Measurements from ENCODE around the gene SNX25. TPM values are rescaled to one million over a fixed set of nuclear protein-coding genes. Genes with fewer than 3 reads are reported as not detected.

Gene SNX25
- polyA plus RNA-seq, 1 donor (not counting 4 experiments of a cell fraction or from before 2014, with no cell fraction given): 5.0 TPM

DNA sequence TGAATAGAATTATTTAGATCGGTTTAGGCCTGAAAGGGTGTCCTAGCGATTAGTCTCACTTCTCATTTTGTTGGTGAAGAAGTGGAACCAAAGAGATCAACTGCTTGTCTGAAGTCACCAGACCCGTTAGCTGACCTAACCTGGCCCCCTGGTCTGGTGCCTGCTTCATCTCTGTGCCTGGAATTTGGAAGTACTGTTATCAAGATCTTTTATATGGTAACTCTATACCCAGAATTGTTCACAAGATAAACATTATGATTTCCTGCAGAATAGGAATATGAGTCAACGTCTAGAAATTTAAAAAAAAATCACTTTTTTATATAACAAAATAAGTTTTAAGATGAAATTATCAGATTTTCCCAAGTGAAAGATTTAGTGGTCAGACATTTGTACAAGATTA, 149.1 kb downstream of the SNX25 start:
- Histone ChIP-seq H3K4me3 (ENCODE audit: control insufficient read depth in 2 of 3, extremely low read depth in 1 of 3, insufficient read depth in 2 of 3, low read depth in 1 of 3, low read length in 3 of 3) (no peak overlapping the region), H3K27me3 (ENCODE audit: control insufficient read depth, extremely low read depth, insufficient read depth, low read length) (no peaks in the 10 kb centered on the region), H3K36me3 (ENCODE audit: control insufficient read depth in 2 of 2, extremely low read depth in 1 of 2, insufficient read depth in 2 of 2, low read length in 2 of 2) (no peaks in the 10 kb centered on the region), H3K27ac (ENCODE audit: control insufficient read depth, insufficient read depth, low read length) (no peak overlapping the region), H4K20me1 (ENCODE audit: control insufficient read depth, extremely low read depth, insufficient read depth, low read length) (no peaks in the 10 kb centered on the region), H3K4me2 (ENCODE audit: control insufficient read depth, extremely low read depth, insufficient read depth, low read depth, low read length) (no peak overlapping the region), H3K9ac (ENCODE audit: control insufficient read depth, extremely low read depth, insufficient read depth, low read length) (no peak overlapping the region), H3K9me3 (ENCODE audit: control insufficient read depth, low read depth, low read length) (no peaks in the 10 kb centered on the region), H3K9me1 (ENCODE audit: control insufficient read depth, extremely low read depth, insufficient read depth, low read length) (no peaks in the 10 kb centered on the region), H3K4me1 (ENCODE audit: control insufficient read depth, extremely low read depth, insufficient read depth, low read length) (no peaks in the 10 kb centered on the region), H2AFZ (ENCODE audit: control insufficient read depth, low read length) (no peak overlapping the region), H3K79me2 (ENCODE audit: control insufficient read depth, insufficient read depth, low read length) (no peaks in the 10 kb centered on the region)
- dilution Hi-C loops (cut with MboI; ENCODE audit: extremely low pct_ligation_motif_present, low sequenced_read_pairs): no loop called here
- FAIRE-seq (no peak), DNase-seq (ENCODE audit: low read depth, low spot score) (no peak)
- TF ChIP-seq, protein P1, sequence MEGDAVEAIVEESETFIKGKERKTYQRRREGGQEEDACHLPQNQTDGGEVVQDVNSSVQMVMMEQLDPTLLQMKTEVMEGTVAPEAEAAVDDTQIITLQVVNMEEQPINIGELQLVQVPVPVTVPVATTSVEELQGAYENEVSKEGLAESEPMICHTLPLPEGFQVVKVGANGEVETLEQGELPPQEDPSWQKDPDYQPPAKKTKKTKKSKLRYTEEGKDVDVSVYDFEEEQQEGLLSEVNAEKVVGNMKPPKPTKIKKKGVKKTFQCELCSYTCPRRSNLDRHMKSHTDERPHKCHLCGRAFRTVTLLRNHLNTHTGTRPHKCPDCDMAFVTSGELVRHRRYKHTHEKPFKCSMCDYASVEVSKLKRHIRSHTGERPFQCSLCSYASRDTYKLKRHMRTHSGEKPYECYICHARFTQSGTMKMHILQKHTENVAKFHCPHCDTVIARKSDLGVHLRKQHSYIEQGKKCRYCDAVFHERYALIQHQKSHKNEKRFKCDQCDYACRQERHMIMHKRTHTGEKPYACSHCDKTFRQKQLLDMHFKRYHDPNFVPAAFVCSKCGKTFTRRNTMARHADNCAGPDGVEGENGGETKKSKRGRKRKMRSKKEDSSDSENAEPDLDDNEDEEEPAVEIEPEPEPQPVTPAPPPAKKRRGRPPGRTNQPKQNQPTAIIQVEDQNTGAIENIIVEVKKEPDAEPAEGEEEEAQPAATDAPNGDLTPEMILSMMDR (optimal IDR thresholded peaks at IDR 0.05 in 1 of 3, IDR thresholded peaks at IDR 0.05 in 1 of 3, conservative IDR thresholded peaks at IDR 0.05 in 1 of 3; ENCODE audit: extremely low read depth in 1 of 3, insufficient read depth in 2 of 3, low read length in 3 of 3): no peak
- TF ChIP-seq EZH2 (IDR thresholded peaks at IDR 0.05; ENCODE audit: low read length): no peak

DNA sequence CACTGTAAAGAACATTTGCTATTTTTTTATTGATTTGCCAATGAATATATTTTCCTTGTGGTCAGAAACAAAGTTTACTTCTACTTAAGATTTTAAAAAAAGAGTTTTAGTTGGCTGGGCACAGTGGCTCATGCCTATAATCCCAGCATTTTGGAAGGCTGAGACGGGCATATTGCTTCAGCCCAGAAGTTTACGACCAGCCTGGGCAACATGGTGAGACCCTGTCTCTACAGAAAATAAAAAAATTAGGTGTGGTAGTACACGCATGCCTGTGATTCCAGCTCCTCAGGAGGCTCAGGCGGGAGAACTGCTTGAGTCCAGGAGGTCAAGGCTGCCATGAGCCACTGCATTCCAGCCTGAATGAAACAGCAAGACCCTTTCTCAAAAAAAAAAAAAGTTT, 149.6 kb downstream of the SNX25 start:
- TF ChIP-seq EZH2 (IDR thresholded peaks at IDR 0.05; ENCODE audit: low read length): no peak
- TF ChIP-seq, protein P1 (optimal IDR thresholded peaks at IDR 0.05 in 1 of 3, IDR thresholded peaks at IDR 0.05 in 1 of 3, conservative IDR thresholded peaks at IDR 0.05 in 1 of 3; ENCODE audit: extremely low read depth in 1 of 3, insufficient read depth in 2 of 3, low read length in 3 of 3): no peak
- no peaks in the 10 kb centered on the region for H3K9me3 ChIP-seq (ENCODE audit: control insufficient read depth, low read depth, low read length)
- no peak overlapping the region for H3K4me3 ChIP-seq (ENCODE audit: control insufficient read depth in 2 of 3, extremely low read depth in 1 of 3, insufficient read depth in 2 of 3, low read depth in 1 of 3, low read length in 3 of 3)
- no peak for FAIRE-seq
- no peaks in the 10 kb centered on the region for H3K9me1 ChIP-seq (ENCODE audit: control insufficient read depth, extremely low read depth, insufficient read depth, low read length)
- no peak overlapping the region for H3K27ac ChIP-seq (ENCODE audit: control insufficient read depth, insufficient read depth, low read length)
- no peaks in the 10 kb centered on the region for H3K79me2 ChIP-seq (ENCODE audit: control insufficient read depth, insufficient read depth, low read length)
- dilution Hi-C loops (cut with MboI; ENCODE audit: extremely low pct_ligation_motif_present, low sequenced_read_pairs): no loop called here
- no peaks in the 10 kb centered on the region for H3K36me3 ChIP-seq (ENCODE audit: control insufficient read depth in 2 of 2, extremely low read depth in 1 of 2, insufficient read depth in 2 of 2, low read length in 2 of 2)
- DNase-seq (ENCODE audit: low read depth, low spot score): no peak
- H3K4me2 ChIP-seq (ENCODE audit: control insufficient read depth, extremely low read depth, insufficient read depth, low read depth, low read length): no peak overlapping the region
- H3K4me1 ChIP-seq (ENCODE audit: control insufficient read depth, extremely low read depth, insufficient read depth, low read length): no peaks in the 10 kb centered on the region
- no peaks in the 10 kb centered on the region for H3K27me3 ChIP-seq (ENCODE audit: control insufficient read depth, extremely low read depth, insufficient read depth, low read length)
- H2AFZ ChIP-seq (ENCODE audit: control insufficient read depth, low read length): no peak overlapping the region
- no peak overlapping the region for H3K9ac ChIP-seq (ENCODE audit: control insufficient read depth, extremely low read depth, insufficient read depth, low read length)
- no peaks in the 10 kb centered on the region for H4K20me1 ChIP-seq (ENCODE audit: control insufficient read depth, extremely low read depth, insufficient read depth, low read length)
